H9 (cell line): ENCODE measurements around the gene SZT2. TPM values are rescaled to one million over a fixed set of nuclear protein-coding genes. Genes with fewer than 3 reads are reported as not detected.

Source experiments
- DNase-seq: peaks from one replicate; pipeline ENCODE4 v3.0.0-alpha.2; 2017
- H2AFZ ChIP-seq: one replicate; pipeline ENCODE4 v1.6.1; 2013; ENCODE audit warnings: mild to moderate bottlenecking, low read length, control low read depth, moderate library complexity
- H2AK5ac ChIP-seq: 2 replicates; pipeline ENCODE4 v1.6.1; 2013; ENCODE audit warnings: low read length, control low read depth, mixed read lengths; ENCODE audit not compliant: insufficient read length
- H2BK120ac ChIP-seq: one replicate; pipeline ENCODE4 v1.6.1; 2013; ENCODE audit warnings: low read depth, mild to moderate bottlenecking, low read length, control low read depth, inconsistent platforms; ENCODE audit not compliant: poor library complexity, severe bottlenecking
- H2BK12ac ChIP-seq: 2 replicates; pipeline ENCODE4 v1.6.1; 2013; ENCODE audit warnings: low read length, control low read depth, mixed read lengths, low read depth; ENCODE audit not compliant: insufficient read length
- H2BK15ac ChIP-seq: 2 replicates; pipeline ENCODE4 v1.6.1; 2013; ENCODE audit warnings: low read depth, low read length, control low read depth
- H2BK20ac ChIP-seq: one replicate; pipeline ENCODE4 v1.6.1; 2013; ENCODE audit warnings: low read depth, mild to moderate bottlenecking, low read length, control low read depth, inconsistent platforms; ENCODE audit not compliant: poor library complexity, severe bottlenecking
- H2BK5ac ChIP-seq: 2 replicates; pipeline ENCODE4 v1.6.1; 2013; ENCODE audit warnings: low read length, control low read depth, mixed read lengths; ENCODE audit not compliant: insufficient read length
- H3K14ac ChIP-seq: 2 replicates; pipeline ENCODE4 v1.6.1; 2013; ENCODE audit warnings: low read length, control low read depth; ENCODE audit not compliant: insufficient read depth
- H3K18ac ChIP-seq: 2 replicates; pipeline ENCODE4 v1.6.1; 2013; ENCODE audit warnings: low read depth, mild to moderate bottlenecking, mixed read lengths, low read length, control low read depth; ENCODE audit not compliant: insufficient read length
- H3K23ac ChIP-seq: 2 replicates; pipeline ENCODE4 v1.6.1; 2013; ENCODE audit warnings: low read length, control low read depth, mixed read lengths, low read depth; ENCODE audit not compliant: insufficient read length
- H3K23me2 ChIP-seq: 2 replicates; pipeline ENCODE4 v1.6.1; 2013; ENCODE audit warnings: low read depth, mild to moderate bottlenecking, mixed read lengths, low read length, control low read depth; ENCODE audit not compliant: insufficient read length, poor library complexity, severe bottlenecking
- H3K27ac ChIP-seq: 2 replicates; pipeline ENCODE4 v1.5.1; 2013; ENCODE audit warnings: low read length, control low read depth, mixed read lengths, low read depth; ENCODE audit not compliant: insufficient read length
- H3K27me3 ChIP-seq: 2 replicates; pipeline ENCODE4 v1.6.1; 2013; ENCODE audit warnings: low read length, control low read depth, inconsistent platforms; ENCODE audit not compliant: insufficient read depth
- H3K4ac ChIP-seq: 2 replicates; pipeline ENCODE4 v1.6.1; 2013; ENCODE audit warnings: low read depth, mild to moderate bottlenecking, control low read depth, inconsistent platforms, low read length, moderate library complexity
- H3K4me1 ChIP-seq: 2 replicates; pipeline ENCODE4 v1.6.1; 2013; ENCODE audit warnings: low read length, control low read depth, inconsistent platforms; ENCODE audit not compliant: insufficient read depth
- H3K4me2 ChIP-seq: 2 replicates; pipeline ENCODE4 v1.6.1; 2013; ENCODE audit warnings: low read length, control low read depth, mixed read lengths; ENCODE audit not compliant: insufficient read length, insufficient read depth
- H3K56ac ChIP-seq: 2 replicates; pipeline ENCODE4 v1.6.1; 2013; ENCODE audit warnings: low read depth, mild to moderate bottlenecking, mixed read lengths, low read length, control low read depth; ENCODE audit not compliant: insufficient read length
- H3K79me1 ChIP-seq: 2 replicates; pipeline ENCODE4 v1.6.1; 2013; ENCODE audit warnings: low read depth, mild to moderate bottlenecking, moderate library complexity, low read length, control low read depth, inconsistent platforms; ENCODE audit not compliant: insufficient read depth, poor library complexity, severe bottlenecking
- H3K79me2 ChIP-seq: 2 replicates; pipeline ENCODE4 v1.6.1; 2013; ENCODE audit warnings: low read length, control low read depth, inconsistent platforms; ENCODE audit not compliant: insufficient read depth
- H3K9ac ChIP-seq: 2 replicates; pipeline ENCODE4 v1.6.1; 2013; ENCODE audit warnings: low read length, control low read depth, mixed read lengths; ENCODE audit not compliant: insufficient read length; ENCODE audit errors: extremely low read depth
- H3K9me3 ChIP-seq: one replicate; pipeline ENCODE4 v1.6.1; 2013; ENCODE audit warnings: low read depth, low read length, inconsistent platforms; ENCODE audit not compliant: control insufficient read depth
- H3T11ph ChIP-seq: one replicate; pipeline ENCODE4 v1.6.1; 2013; ENCODE audit warnings: mild to moderate bottlenecking, low read length, control low read depth, inconsistent platforms
- H4K20me1 ChIP-seq: one replicate; pipeline ENCODE4 v1.6.1; 2013; ENCODE audit not compliant: control insufficient read depth, insufficient read length, insufficient read depth
- H4K5ac ChIP-seq: 2 replicates; pipeline ENCODE4 v1.6.1; 2013; ENCODE audit warnings: low read depth, mild to moderate bottlenecking, mixed read lengths, low read length, control low read depth; ENCODE audit not compliant: insufficient read length
- H4K8ac ChIP-seq: replicated peaks from 2 replicates; pipeline ENCODE4 v1.6.1; 2013; ENCODE audit warnings: low read length, control low read depth, mixed read lengths, low read depth; ENCODE audit not compliant: insufficient read length
- H4K91ac ChIP-seq: 2 replicates; pipeline ENCODE4 v1.6.1; 2013; ENCODE audit warnings: low read depth, mild to moderate bottlenecking, moderate library complexity, mixed read lengths, low read length, control low read depth; ENCODE audit not compliant: insufficient read length
- H3K27ac Mint-ChIP-seq, 3 experiments: 2 replicates in 2 of 3; 3 replicates in 1 of 3; pipeline ENCODE4 v1.8.0; 2020 to 2021; ENCODE audit warnings: mixed read lengths in 3 of 3, mild to moderate bottlenecking in 1 of 3, moderate library complexity in 1 of 3
- H3K27me3 Mint-ChIP-seq: 2 replicates; pipeline ENCODE4 v1.8.0; 2021; ENCODE audit warnings: low read depth, mild to moderate bottlenecking, moderate library complexity, mixed read lengths
- H3K36me3 Mint-ChIP-seq, 3 experiments: 2 replicates in 2 of 3; 3 replicates in 1 of 3; pipeline ENCODE4 v1.8.0; 2020 to 2021; ENCODE audit warnings: low read depth in 3 of 3, mixed read lengths in 3 of 3; ENCODE audit not compliant: insufficient read depth in 1 of 3
- H3K4me1 Mint-ChIP-seq, 2 experiments: 2 replicates each; pipeline ENCODE4 v1.8.0; 2020; ENCODE audit warnings: mixed read lengths in 2 of 2
- H3K4me3 Mint-ChIP-seq, 2 experiments: 2 replicates in 1 of 2; 3 replicates in 1 of 2; pipeline ENCODE4 v1.8.0; 2020 to 2021; ENCODE audit warnings: mild to moderate bottlenecking in 2 of 2, mixed read lengths in 2 of 2, moderate library complexity in 1 of 2
- H3K9me3 Mint-ChIP-seq, 2 experiments: 2 replicates in 1 of 2; 3 replicates in 1 of 2; pipeline ENCODE4 v1.8.0; 2020; ENCODE audit warnings: mild to moderate bottlenecking in 2 of 2, mixed read lengths in 2 of 2, moderate library complexity in 1 of 2
- WGBS: extraction: QIAGEN DNeasy Blood & Tissue Kit; methylation state at CpG from one replicate; pipeline ENCODE4 v1.1.7; 2013; ENCODE audit warnings: missing lambda C conversion rate, low lambda C conversion rate, mixed read lengths; ENCODE audit not compliant: insufficient read length; ENCODE audit errors: extremely low coverage; 5-methylcytosine and 5-hydroxymethylcytosine counted together
- total RNA-seq: library from RNA; stranded (reverse); gene quantifications from 2 replicates; pipeline ENCODE4 v1.2.1, GENCODE V29; 2021
- TF ChIP-seq, protein P1 (sequence below): fragments of 200-600 bp; sonication (generic); conservative IDR thresholded peaks from 3 replicates; pipeline ENCODE4 v1.8.0; 2021; ENCODE audit warnings: antibody characterized with exemption, mild to moderate bottlenecking

Gene SZT2
- total RNA-seq, 1 experiment from 2014 or later: 16.8 TPM

DNA sequence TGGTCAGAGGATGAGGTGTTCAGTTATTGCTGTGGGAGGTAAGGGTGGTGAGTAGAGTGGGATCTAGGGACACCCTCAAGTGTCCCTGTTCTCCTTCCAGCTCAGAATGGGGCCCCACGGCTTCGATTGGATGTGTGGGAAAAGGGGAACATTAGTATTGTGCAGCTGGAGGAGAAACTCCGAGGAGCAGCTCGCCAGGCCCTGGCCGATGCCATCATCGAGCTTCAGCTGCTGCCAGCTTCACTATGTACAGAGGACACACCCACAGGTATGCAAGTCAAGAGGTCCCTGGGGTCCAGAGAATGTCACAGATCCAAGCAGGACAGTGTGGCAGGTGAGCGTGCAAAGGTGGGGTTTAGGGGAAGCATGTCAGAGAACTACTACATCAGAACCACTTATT lies 50.1 kb downstream of the SZT2 start:
- Histone ChIP-seq H2BK12ac (no peak overlapping the region), H4K8ac (no peak overlapping the region), H2BK5ac (no peak overlapping the region), H3K27ac (no peak overlapping the region), H3K4ac (no peak overlapping the region), H2BK120ac (no peak overlapping the region), H3K56ac (no peak overlapping the region), H2AK5ac (no peak overlapping the region), H2BK20ac (no peak overlapping the region), H2AFZ (no peak overlapping the region), H3K79me2 (no peaks in the 10 kb centered on the region), H3K9me3 (no peaks in the 10 kb centered on the region), H3K4me1 (no peaks in the 10 kb centered on the region), H3T11ph (no peak overlapping the region), H3K23ac (no peak overlapping the region), H4K20me1 (no peaks in the 10 kb centered on the region), H3K23me2 (no peaks in the 10 kb centered on the region), H4K91ac (no peak overlapping the region), H3K27me3 (no peaks in the 10 kb centered on the region), H3K79me1 (no peaks in the 10 kb centered on the region), H4K5ac (no peak overlapping the region), H3K4me2 (no peak overlapping the region), H3K18ac (no peak overlapping the region), H2BK15ac (no peak overlapping the region), H3K9ac (no peak overlapping the region), H3K14ac (no peak overlapping the region)
- Mint-ChIP-seq H3K27me3 (no peaks in the 10 kb centered on the region), H3K4me3 (no peak overlapping the region), H3K27ac (peak overlapping the region in 1 of 3 experiments; percentile 73; a peak in 1 of 7 replicates), H3K9me3 (no peaks in the 10 kb centered on the region), H3K4me1 (peaks cover 0 to 3% of the 10 kb centered on the region in 2 experiments; a peak in 2 of 4 replicates), H3K36me3 (peaks cover 4 to 43% (median 27%) of the 10 kb centered on the region in 3 experiments; a peak in 6 of 7 replicates)
- no CpG with 5 or more reads among the region's 7 CpGs for WGBS
- peak; percentile 15 for DNase-seq
- TF ChIP-seq, protein P1, sequence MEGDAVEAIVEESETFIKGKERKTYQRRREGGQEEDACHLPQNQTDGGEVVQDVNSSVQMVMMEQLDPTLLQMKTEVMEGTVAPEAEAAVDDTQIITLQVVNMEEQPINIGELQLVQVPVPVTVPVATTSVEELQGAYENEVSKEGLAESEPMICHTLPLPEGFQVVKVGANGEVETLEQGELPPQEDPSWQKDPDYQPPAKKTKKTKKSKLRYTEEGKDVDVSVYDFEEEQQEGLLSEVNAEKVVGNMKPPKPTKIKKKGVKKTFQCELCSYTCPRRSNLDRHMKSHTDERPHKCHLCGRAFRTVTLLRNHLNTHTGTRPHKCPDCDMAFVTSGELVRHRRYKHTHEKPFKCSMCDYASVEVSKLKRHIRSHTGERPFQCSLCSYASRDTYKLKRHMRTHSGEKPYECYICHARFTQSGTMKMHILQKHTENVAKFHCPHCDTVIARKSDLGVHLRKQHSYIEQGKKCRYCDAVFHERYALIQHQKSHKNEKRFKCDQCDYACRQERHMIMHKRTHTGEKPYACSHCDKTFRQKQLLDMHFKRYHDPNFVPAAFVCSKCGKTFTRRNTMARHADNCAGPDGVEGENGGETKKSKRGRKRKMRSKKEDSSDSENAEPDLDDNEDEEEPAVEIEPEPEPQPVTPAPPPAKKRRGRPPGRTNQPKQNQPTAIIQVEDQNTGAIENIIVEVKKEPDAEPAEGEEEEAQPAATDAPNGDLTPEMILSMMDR: no peak
